Astrocyte (in vitro differentiated cells and primary cell): ENCODE data around the gene SLC9C1.

Source experiments
- EZH2 ChIP-seq: IDR thresholded peaks from 2 replicates; pipeline ENCODE4 v1.6.1; 2012; ENCODE audit warnings: mild to moderate bottlenecking, low read length, inconsistent platforms; ENCODE audit not compliant: insufficient read depth
- TF ChIP-seq, protein P1 (sequence below): IDR thresholded peaks from 2 replicates; pipeline ENCODE4 v1.5.1; 2011; ENCODE audit warnings: low read depth, mild to moderate bottlenecking, inconsistent platforms, low read length, moderate library complexity; ENCODE audit not compliant: insufficient read depth

DNA sequence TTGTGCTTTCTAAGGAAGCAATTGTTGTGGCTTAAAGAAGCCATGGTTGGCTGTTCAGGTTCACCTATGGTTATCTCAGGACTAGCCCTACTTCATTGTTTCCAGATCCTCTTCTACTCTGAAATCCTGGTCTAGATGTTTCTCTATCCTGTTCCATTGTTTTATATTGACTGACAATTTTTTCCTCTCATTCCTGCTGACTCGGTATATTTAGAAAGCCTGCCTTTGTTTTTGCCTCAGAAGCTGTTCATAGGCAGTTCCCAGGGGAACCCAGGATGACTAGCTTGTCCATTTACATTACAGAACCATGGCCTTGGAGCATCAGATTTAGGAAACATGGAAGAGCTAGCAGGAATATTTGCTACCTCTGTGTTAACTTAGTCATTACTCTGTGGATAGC, 64.0 kb downstream of the SLC9C1 start:
- TF ChIP-seq, protein P1, sequence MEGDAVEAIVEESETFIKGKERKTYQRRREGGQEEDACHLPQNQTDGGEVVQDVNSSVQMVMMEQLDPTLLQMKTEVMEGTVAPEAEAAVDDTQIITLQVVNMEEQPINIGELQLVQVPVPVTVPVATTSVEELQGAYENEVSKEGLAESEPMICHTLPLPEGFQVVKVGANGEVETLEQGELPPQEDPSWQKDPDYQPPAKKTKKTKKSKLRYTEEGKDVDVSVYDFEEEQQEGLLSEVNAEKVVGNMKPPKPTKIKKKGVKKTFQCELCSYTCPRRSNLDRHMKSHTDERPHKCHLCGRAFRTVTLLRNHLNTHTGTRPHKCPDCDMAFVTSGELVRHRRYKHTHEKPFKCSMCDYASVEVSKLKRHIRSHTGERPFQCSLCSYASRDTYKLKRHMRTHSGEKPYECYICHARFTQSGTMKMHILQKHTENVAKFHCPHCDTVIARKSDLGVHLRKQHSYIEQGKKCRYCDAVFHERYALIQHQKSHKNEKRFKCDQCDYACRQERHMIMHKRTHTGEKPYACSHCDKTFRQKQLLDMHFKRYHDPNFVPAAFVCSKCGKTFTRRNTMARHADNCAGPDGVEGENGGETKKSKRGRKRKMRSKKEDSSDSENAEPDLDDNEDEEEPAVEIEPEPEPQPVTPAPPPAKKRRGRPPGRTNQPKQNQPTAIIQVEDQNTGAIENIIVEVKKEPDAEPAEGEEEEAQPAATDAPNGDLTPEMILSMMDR = no peak
- TF ChIP-seq EZH2 = no peak
